Activated T-cell treated with anti-CD3 and anti-CD28 coated beads, Interleukin-2, amount 50 U/mL, for 24 hours (primary cell): ENCODE data around the gene C2orf76.
A peak's percentile ranks its signal among the peaks of the same experiment; 100 is the strongest.

Experiments used
- DNase-seq: peaks from one replicate; pipeline ENCODE4 v3.0.0-alpha.2; 2020
- H3K27ac Mint-ChIP-seq: 2 replicates; pipeline ENCODE4 v1.8.0; 2020; ENCODE audit warnings: mild to moderate bottlenecking, mixed read lengths
- H3K27me3 Mint-ChIP-seq: 2 replicates; pipeline ENCODE4 v1.8.0; 2020; ENCODE audit warnings: mixed read lengths
- H3K36me3 Mint-ChIP-seq: 2 replicates; pipeline ENCODE4 v1.8.0; 2020; ENCODE audit warnings: low read depth, mixed read lengths
- H3K4me1 Mint-ChIP-seq: 2 replicates; pipeline ENCODE4 v1.8.0; 2020; ENCODE audit warnings: low read depth, mixed read lengths
- H3K4me3 Mint-ChIP-seq: 2 replicates; pipeline ENCODE4 v1.8.0; 2020; ENCODE audit warnings: mild to moderate bottlenecking, moderate library complexity, mixed read lengths
- H3K9me3 Mint-ChIP-seq: 2 replicates; pipeline ENCODE4 v1.8.0; 2020; ENCODE audit warnings: mixed read lengths

The C2orf76 gene

GRCh38 chr2:119367472-119368099, 952 bp upstream of the C2orf76 start:
- DNase-seq: peak; percentile 68
- H3K27ac Mint-ChIP-seq: peak overlapping the region; percentile 99
- peak overlapping the region; percentile 100 for H3K4me3 Mint-ChIP-seq
- H3K36me3 Mint-ChIP-seq: peaks cover 71% of the 10 kb centered on the region
- H3K9me3 Mint-ChIP-seq: peaks cover 3% of the 10 kb centered on the region
- H3K4me1 Mint-ChIP-seq: peaks cover 47% of the 10 kb centered on the region
- H3K27me3 Mint-ChIP-seq: no peaks in the 10 kb centered on the region

GRCh38 chr2:119366161-119366648, 429 bp downstream of the C2orf76 start:
- Mint-ChIP-seq H3K9me3 (no peaks in the 10 kb centered on the region), H3K27ac (peak overlapping the region; percentile 99), H3K27me3 (no peaks in the 10 kb centered on the region), H3K4me1 (peaks cover 50% of the 10 kb centered on the region), H3K36me3 (peaks cover 57% of the 10 kb centered on the region), H3K4me3 (peak overlapping the region; percentile 100)
- DNase-seq: no peak

- H3K9me3 Mint-ChIP-seq: no peaks in the 10 kb centered on the region
- H3K4me3 Mint-ChIP-seq: peak overlapping the region; percentile 100
- peak overlapping the region; percentile 99 for H3K27ac Mint-ChIP-seq
- DNase-seq: no peak
- peaks cover 50% of the 10 kb centered on the region for H3K4me1 Mint-ChIP-seq
- H3K27me3 Mint-ChIP-seq: no peaks in the 10 kb centered on the region
- H3K36me3 Mint-ChIP-seq: peaks cover 49% of the 10 kb centered on the region
Observed at GRCh38 chr2:119365436-119365835, 1.2 kb downstream of the C2orf76 start.

DNA sequence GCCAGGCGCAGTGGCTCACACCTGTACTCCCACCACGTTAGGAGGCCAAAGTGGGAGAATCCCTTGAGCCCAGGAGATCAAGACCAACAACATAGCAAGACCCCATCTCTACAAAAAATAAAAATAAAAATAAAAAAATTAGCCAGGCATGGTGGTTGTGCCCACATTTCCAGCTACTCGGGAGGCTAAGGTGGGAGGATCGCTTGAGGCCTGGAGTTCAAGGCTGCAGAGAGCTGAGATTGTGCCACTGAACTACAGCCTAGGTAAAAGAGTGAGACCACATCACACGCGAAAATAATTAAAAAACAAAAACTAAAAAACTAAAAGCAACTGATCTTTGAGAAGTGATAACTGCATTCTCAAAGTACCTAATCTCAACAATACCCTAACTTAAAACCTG, 1.8 kb downstream of the C2orf76 start:
- H3K36me3 Mint-ChIP-seq: peaks cover 44% of the 10 kb centered on the region
- H3K4me1 Mint-ChIP-seq: peaks cover 47% of the 10 kb centered on the region
- H3K27me3 Mint-ChIP-seq: no peaks in the 10 kb centered on the region
- peak overlapping the region; percentile 99 for H3K27ac Mint-ChIP-seq
- H3K9me3 Mint-ChIP-seq: no peaks in the 10 kb centered on the region
- DNase-seq: no peak
- peak overlapping the region; percentile 100 for H3K4me3 Mint-ChIP-seq

GRCh38 chr2:119360423-119360966, 6.1 kb downstream of the C2orf76 start:
- DNase-seq: no peak
- H3K4me3 Mint-ChIP-seq: no peak overlapping the region
- peaks cover 31% of the 10 kb centered on the region for H3K4me1 Mint-ChIP-seq
- H3K27me3 Mint-ChIP-seq: no peaks in the 10 kb centered on the region
- H3K36me3 Mint-ChIP-seq: peaks cover 2% of the 10 kb centered on the region
- H3K9me3 Mint-ChIP-seq: no peaks in the 10 kb centered on the region
- no peak overlapping the region for H3K27ac Mint-ChIP-seq

- peaks cover 24% of the 10 kb centered on the region for H3K4me1 Mint-ChIP-seq
- no peaks in the 10 kb centered on the region for H3K9me3 Mint-ChIP-seq
- no peaks in the 10 kb centered on the region for H3K27me3 Mint-ChIP-seq
- no peak overlapping the region for H3K27ac Mint-ChIP-seq
- no peak for DNase-seq
- H3K4me3 Mint-ChIP-seq: no peak overlapping the region
- no peaks in the 10 kb centered on the region for H3K36me3 Mint-ChIP-seq
Observed at GRCh38 chr2:119359774-119360173, 6.9 kb downstream of the C2orf76 start.

GRCh38 chr2:119354860-119355259, 11.8 kb downstream of the C2orf76 start:
- no peak overlapping the region for H3K27ac Mint-ChIP-seq
- no peaks in the 10 kb centered on the region for H3K36me3 Mint-ChIP-seq
- H3K9me3 Mint-ChIP-seq: no peaks in the 10 kb centered on the region
- H3K4me3 Mint-ChIP-seq: no peak overlapping the region
- H3K27me3 Mint-ChIP-seq: no peaks in the 10 kb centered on the region
- no peak for DNase-seq
- peaks cover 4% of the 10 kb centered on the region for H3K4me1 Mint-ChIP-seq

- no peak for DNase-seq
- Mint-ChIP-seq H3K9me3 (no peaks in the 10 kb centered on the region), H3K36me3 (no peaks in the 10 kb centered on the region), H3K4me1 (peaks cover 4% of the 10 kb centered on the region), H3K27ac (no peak overlapping the region), H3K27me3 (no peaks in the 10 kb centered on the region), H3K4me3 (no peak overlapping the region)
Observed at GRCh38 chr2:119352357-119352756, 14.3 kb downstream of the C2orf76 start.

DNA sequence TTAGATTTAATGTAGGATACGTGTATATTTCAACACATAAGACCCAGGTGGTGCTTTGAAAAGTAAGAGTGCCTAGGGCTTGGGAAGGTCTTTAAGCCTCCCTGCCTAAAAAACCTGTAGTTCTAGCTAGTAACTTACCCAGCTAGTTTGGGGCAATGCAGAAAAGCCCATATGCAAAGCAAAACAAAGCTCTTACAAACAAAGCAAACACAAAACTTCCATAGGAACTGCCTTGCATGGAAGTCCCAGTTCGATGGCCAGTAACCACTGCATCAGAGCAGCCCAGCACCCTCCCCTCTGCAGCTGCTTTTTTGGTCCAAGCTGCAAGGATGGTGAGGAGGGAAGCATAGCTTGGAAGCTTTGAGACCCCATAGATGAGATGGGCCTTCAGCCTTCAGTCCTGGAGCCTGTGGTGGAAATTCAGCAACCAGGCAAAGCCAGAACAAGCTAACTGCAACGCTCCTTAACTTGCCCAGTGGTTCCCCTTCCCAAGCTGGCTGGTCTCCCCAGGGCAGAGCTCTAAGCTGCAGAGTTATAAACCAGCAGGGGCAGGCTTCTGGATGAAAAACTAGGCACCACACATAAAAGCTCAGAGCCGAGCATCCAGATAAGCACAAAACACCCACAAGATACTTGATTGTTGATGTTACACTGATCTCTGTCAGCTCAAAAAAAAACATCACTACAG, 16.2 kb downstream of the C2orf76 start:
- Mint-ChIP-seq H3K36me3 (no peaks in the 10 kb centered on the region), H3K27me3 (no peaks in the 10 kb centered on the region), H3K9me3 (no peaks in the 10 kb centered on the region), H3K4me1 (no peaks in the 10 kb centered on the region), H3K4me3 (no peak overlapping the region), H3K27ac (no peak overlapping the region)
- no peak for DNase-seq

- H3K27me3 Mint-ChIP-seq: no peaks in the 10 kb centered on the region
- no peak overlapping the region for H3K27ac Mint-ChIP-seq
- H3K4me3 Mint-ChIP-seq: no peak overlapping the region
- DNase-seq: no peak
- no peaks in the 10 kb centered on the region for H3K36me3 Mint-ChIP-seq
- no peaks in the 10 kb centered on the region for H3K4me1 Mint-ChIP-seq
- H3K9me3 Mint-ChIP-seq: no peaks in the 10 kb centered on the region
Observed at GRCh38 chr2:119349289-119349688, 17.3 kb downstream of the C2orf76 start.

DNA sequence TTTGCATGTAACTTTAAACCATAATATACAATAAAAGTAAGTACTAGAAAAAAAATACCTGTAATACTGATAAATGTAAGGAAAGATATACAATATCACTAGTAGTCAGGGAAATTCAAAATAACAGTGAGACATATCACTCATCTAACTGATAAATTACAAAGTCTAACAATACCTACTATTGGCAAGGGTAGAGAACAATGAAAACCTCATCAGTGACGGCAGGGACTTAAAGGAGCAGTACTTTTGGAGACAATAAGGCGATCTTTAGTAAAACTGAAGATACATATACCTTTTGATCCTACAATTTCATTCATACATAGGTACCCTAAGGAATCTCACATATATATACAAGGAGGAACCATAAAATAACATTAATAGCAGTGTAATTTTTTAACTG, 24.9 kb downstream of the C2orf76 start:
- Mint-ChIP-seq H3K9me3 (no peaks in the 10 kb centered on the region), H3K27ac (no peak overlapping the region), H3K27me3 (no peaks in the 10 kb centered on the region), H3K4me3 (no peak overlapping the region), H3K36me3 (peaks cover 4% of the 10 kb centered on the region), H3K4me1 (peaks cover 18% of the 10 kb centered on the region)
- no peak for DNase-seq

- H3K9me3 Mint-ChIP-seq: no peaks in the 10 kb centered on the region
Observed at GRCh38 chr2:119339562-119339923, 27.1 kb downstream of the C2orf76 start.

GRCh38 chr2:119338826-119339561, 27.6 kb downstream of the C2orf76 start:
- H3K27me3 Mint-ChIP-seq: no peaks in the 10 kb centered on the region
- H3K4me1 Mint-ChIP-seq: peaks cover 18% of the 10 kb centered on the region
- no peak for DNase-seq
- no peaks in the 10 kb centered on the region for H3K9me3 Mint-ChIP-seq
- H3K27ac Mint-ChIP-seq: peak overlapping the region; percentile 69
- no peak overlapping the region for H3K4me3 Mint-ChIP-seq
- peaks cover 16% of the 10 kb centered on the region for H3K36me3 Mint-ChIP-seq

More at GRCh38 chr2:119339562-119339923, 27.1 kb downstream of the C2orf76 start:
- DNase-seq: no peak
- H3K4me3 Mint-ChIP-seq: no peak overlapping the region
- H3K36me3 Mint-ChIP-seq: peaks cover 14% of the 10 kb centered on the region
- no peak overlapping the region for H3K27ac Mint-ChIP-seq
- no peaks in the 10 kb centered on the region for H3K27me3 Mint-ChIP-seq
- H3K4me1 Mint-ChIP-seq: peaks cover 18% of the 10 kb centered on the region

- no peak for DNase-seq
- Mint-ChIP-seq H3K4me1 (peaks cover 18% of the 10 kb centered on the region), H3K27me3 (no peaks in the 10 kb centered on the region), H3K27ac (no peak overlapping the region), H3K9me3 (no peaks in the 10 kb centered on the region), H3K4me3 (no peak overlapping the region), H3K36me3 (peaks cover 21% of the 10 kb centered on the region)
Observed at GRCh38 chr2:119338272-119338671, 28.4 kb downstream of the C2orf76 start.
